MM.1S (cell line): ENCODE results near the gene THUMPD1.

Source experiments
- EZH2 ChIP-seq: fragments of 300-600 bp; sonication (generic); optimal IDR thresholded peaks from 2 replicates; pipeline ENCODE3; 2017; ENCODE audit warnings: low read depth, mild to moderate bottlenecking, antibody characterized with exemption, low read length, mixed read lengths
- TF ChIP-seq, protein P1 (sequence below): fragments of 300-600 bp; sonication (generic); IDR thresholded peaks from 2 replicates; pipeline ENCODE4 v1.5.1; 2016; ENCODE audit warnings: antibody characterized with exemption, low read length, mixed read lengths

- TF ChIP-seq, protein P1, sequence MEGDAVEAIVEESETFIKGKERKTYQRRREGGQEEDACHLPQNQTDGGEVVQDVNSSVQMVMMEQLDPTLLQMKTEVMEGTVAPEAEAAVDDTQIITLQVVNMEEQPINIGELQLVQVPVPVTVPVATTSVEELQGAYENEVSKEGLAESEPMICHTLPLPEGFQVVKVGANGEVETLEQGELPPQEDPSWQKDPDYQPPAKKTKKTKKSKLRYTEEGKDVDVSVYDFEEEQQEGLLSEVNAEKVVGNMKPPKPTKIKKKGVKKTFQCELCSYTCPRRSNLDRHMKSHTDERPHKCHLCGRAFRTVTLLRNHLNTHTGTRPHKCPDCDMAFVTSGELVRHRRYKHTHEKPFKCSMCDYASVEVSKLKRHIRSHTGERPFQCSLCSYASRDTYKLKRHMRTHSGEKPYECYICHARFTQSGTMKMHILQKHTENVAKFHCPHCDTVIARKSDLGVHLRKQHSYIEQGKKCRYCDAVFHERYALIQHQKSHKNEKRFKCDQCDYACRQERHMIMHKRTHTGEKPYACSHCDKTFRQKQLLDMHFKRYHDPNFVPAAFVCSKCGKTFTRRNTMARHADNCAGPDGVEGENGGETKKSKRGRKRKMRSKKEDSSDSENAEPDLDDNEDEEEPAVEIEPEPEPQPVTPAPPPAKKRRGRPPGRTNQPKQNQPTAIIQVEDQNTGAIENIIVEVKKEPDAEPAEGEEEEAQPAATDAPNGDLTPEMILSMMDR: no peak
- no peak for TF ChIP-seq EZH2
Observed at GRCh38 chr16:20696618-20697017, 45.0 kb downstream of the THUMPD1 start.
